Measurements from ENCODE around the gene MRGPRF. TPM values are rescaled to one million over a fixed set of nuclear protein-coding genes. Genes with fewer than 3 reads are reported as not detected.

MRGPRF gene
- total and polyA plus RNA-seq, 5 donors from 2014 or later, result not detected

DNA sequence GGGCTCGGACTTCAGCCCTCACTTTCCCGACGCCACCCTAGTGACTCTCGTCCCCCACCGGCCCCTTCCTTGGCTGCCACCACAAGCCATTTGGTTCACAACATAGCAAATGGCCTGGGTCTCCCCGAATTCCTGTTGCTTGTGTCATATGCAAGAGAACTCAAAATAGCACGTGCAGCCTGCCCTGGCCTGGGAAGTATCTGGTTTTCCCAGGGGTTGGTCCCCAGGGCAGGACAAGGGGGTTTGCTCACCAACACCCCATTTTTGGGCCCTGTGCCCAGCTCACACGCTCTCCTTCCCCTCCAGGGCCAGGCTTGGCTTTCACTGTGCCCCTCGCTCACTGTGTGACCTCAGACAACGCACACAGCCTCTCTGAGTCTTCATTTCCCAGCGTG lies 22.9 kb upstream of the MRGPRF start:
- Mint-ChIP-seq H3K27ac (no peak overlapping the region), H3K9me3 (peaks cover 0 to 2% (median 0%) of the 10 kb centered on the region in 7 donors)
- no peak for DNase-seq

DNA sequence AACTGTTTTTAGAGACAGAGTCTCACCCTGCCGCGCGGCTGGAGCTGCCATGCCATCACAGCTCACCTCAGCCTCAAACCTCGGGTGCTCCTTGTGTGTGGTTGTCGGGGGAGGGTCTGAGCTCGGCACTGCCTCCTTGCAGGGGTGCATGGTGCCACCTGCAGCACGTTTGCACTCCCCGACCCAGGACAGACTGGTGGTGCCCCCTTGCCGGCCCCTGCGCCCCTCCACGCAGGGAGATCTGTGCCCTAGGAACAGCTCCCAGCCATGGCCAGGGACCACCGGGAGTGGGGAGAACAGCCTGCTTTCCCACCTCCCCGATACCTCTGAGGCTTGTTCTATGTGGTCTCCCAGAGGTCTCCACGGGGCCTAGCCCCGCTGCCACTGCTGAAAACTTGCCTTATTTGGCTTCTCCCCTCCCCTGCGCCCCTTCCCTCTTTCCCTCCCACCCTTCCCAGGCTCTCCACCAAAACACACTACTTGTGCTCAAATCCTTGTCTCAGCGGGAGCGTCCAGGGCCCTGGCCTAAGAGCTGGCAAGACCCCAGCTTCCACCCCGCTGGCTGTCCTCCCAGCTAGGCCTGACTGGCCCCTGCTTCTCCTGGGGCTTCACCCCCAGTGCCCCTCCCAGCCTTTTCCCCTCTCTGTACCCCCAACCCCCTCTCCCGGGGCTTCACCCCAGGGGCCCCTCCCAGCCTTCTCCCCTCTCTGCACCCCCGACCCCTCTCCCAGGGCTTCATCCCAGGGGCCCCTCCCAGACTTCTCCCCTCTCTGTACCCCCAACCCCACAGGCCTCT lies 22.3 kb upstream of the MRGPRF start:
- Mint-ChIP-seq H3K9me3 (peaks cover 0 to 2% (median 0%) of the 10 kb centered on the region in 7 donors), H3K27ac (no peak overlapping the region), H3K36me3 (no peaks in the 10 kb centered on the region), H3K4me1 (no peaks in the 10 kb centered on the region), H3K27me3 (peaks cover 12% of the 10 kb centered on the region), H3K4me3 (no peak overlapping the region)
- Histone ChIP-seq H3K4me1 (ENCODE audit: control insufficient read depth, insufficient read depth, low read length, poor library complexity, severe bottlenecking) (no peaks in the 10 kb centered on the region), H3K27ac (ENCODE audit: insufficient read depth, low read length, poor library complexity, severe bottlenecking) (no peak overlapping the region), H3K36me3 (ENCODE audit: control insufficient read depth, insufficient read depth, low read length) (no peaks in the 10 kb centered on the region), H3K27me3 (ENCODE audit: control insufficient read depth, insufficient read depth, low read length) (no peaks in the 10 kb centered on the region), H3K4me3 (ENCODE audit: low read depth, low read length) (no peak overlapping the region), H3K9me3 (ENCODE audit: control insufficient read depth in 2 of 2, low read length in 2 of 2) (no peaks in the 10 kb centered on the region)
- DNase-seq (no peak), ATAC-seq (ENCODE audit: low read depth in 2 of 2) (no peak)

More for the DNA sequence above, 22.9 kb upstream of the MRGPRF start:
- H3K27me3 Mint-ChIP-seq, result peaks cover 12% of the 10 kb centered on the region
- H3K27me3 ChIP-seq (ENCODE audit: control insufficient read depth, insufficient read depth, low read length), result no peaks in the 10 kb centered on the region
- H3K4me3 ChIP-seq (ENCODE audit: low read depth, low read length), result no peak overlapping the region
- no peak for ATAC-seq (ENCODE audit: low read depth in 2 of 2)
- no peak overlapping the region for H3K4me3 Mint-ChIP-seq
- H3K9me3 ChIP-seq (ENCODE audit: control insufficient read depth in 2 of 2, low read length in 2 of 2), result no peaks in the 10 kb centered on the region
- no peak overlapping the region for H3K27ac ChIP-seq (ENCODE audit: insufficient read depth, low read length, poor library complexity, severe bottlenecking)
- no peaks in the 10 kb centered on the region for H3K4me1 ChIP-seq (ENCODE audit: control insufficient read depth, insufficient read depth, low read length, poor library complexity, severe bottlenecking)
- H3K36me3 ChIP-seq (ENCODE audit: control insufficient read depth, insufficient read depth, low read length), result no peaks in the 10 kb centered on the region
- no peaks in the 10 kb centered on the region for H3K36me3 Mint-ChIP-seq
- H3K4me1 Mint-ChIP-seq, result no peaks in the 10 kb centered on the region

DNA sequence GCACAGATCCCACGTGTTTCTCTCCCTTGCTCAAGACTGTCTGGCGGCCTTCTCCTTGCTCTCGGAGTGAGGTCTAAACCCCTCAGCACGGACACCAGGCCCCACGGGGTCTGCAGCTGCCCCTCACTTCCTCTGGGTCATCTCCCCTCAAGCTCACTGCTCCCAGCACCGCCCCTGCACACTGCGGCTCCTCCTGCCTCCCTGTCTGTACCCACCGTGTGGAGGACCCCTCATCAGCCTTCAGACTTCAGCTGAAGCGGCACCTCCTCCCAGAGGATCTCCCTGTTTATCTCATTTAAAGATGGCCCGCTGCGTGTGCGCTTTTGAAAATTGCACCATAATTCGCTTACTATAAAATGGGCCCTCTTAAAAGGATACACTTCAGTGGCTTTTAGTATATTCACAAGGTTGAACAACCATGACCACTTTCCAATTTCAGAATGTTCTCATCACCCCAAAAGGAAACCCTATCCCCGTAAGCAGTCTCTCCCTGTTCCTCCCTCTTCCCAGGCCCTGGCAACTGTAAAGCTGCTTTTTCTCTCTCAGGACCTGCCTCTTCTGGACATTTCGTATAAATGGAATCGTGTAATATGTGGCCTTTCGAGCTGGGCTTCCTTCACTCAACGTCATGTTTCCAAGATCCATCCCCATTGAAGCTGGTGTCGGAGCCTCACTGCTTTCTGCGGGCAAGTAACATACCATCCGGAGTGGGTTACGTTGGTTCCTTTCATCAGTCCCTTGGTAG lies 21.2 kb upstream of the MRGPRF start:
- peaks cover 11% of the 10 kb centered on the region for H3K27me3 Mint-ChIP-seq
- no peak overlapping the region for H3K27ac Mint-ChIP-seq
- H3K4me1 Mint-ChIP-seq, result no peaks in the 10 kb centered on the region
- DNase-seq (no peak), ATAC-seq (ENCODE audit: low read depth in 2 of 2) (no peak)
- no peaks in the 10 kb centered on the region for H3K9me3 ChIP-seq (ENCODE audit: control insufficient read depth in 2 of 2, low read length in 2 of 2)
- no peak overlapping the region for H3K4me3 ChIP-seq (ENCODE audit: low read depth, low read length)
- peaks cover 0 to 2% (median 0%) of the 10 kb centered on the region in 7 donors for H3K9me3 Mint-ChIP-seq
- H3K36me3 ChIP-seq (ENCODE audit: control insufficient read depth, insufficient read depth, low read length), result no peaks in the 10 kb centered on the region
- H3K27me3 ChIP-seq (ENCODE audit: control insufficient read depth, insufficient read depth, low read length), result no peaks in the 10 kb centered on the region
- H3K4me1 ChIP-seq (ENCODE audit: control insufficient read depth, insufficient read depth, low read length, poor library complexity, severe bottlenecking), result no peaks in the 10 kb centered on the region
- no peaks in the 10 kb centered on the region for H3K36me3 Mint-ChIP-seq
- H3K27ac ChIP-seq (ENCODE audit: insufficient read depth, low read length, poor library complexity, severe bottlenecking), result no peak overlapping the region
- H3K4me3 Mint-ChIP-seq, result no peak overlapping the region

DNA sequence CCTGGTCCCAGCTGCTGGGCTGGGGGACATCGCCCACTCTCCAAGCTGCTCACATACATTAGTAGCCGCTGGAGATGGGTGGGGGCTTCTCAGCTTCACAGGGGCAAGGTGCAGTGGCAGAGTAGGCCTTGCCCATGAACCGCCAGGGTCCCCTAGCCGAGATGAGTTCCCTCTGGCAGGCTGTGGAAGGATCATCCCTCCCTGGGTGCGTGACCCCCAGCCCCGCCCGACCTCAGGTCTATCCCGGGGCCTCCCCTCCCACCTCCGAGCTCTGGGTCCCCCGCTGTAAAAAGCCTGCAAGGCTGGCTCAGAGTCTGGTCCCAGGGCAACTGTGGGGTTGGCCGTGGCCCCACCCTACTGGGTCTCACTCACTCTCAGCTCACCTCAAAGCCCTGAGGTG lies 20.4 kb upstream of the MRGPRF start:
- ATAC-seq (ENCODE audit: low read depth in 2 of 2), result no peak
- no peaks in the 10 kb centered on the region for H3K4me1 Mint-ChIP-seq

DNA sequence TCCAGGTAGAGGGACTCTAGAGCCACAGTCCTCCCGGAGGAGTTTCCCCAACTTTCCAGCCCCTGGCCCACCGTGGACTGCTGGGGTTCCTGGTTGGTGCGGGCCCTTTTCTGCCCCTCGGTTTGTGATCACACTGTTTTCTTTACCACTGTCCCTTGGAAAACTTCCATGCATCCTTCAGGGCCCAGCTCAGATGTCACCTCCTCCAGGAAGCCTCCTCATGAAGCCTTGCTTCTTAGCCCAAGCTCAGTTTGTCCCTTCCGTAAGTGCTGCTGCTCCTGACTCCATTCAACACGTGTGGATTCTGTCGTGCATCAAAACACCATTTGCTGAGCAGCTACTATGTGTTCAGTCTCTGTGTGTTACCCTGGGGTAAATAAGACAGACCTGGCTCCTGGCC lies 19.8 kb upstream of the MRGPRF start:
- H3K4me1 Mint-ChIP-seq, result no peaks in the 10 kb centered on the region
- peaks cover 11% of the 10 kb centered on the region for H3K27me3 Mint-ChIP-seq
- ATAC-seq (ENCODE audit: low read depth in 2 of 2) (no peak), DNase-seq (no peak)
- H3K27ac Mint-ChIP-seq, result no peak overlapping the region
- Histone ChIP-seq H3K27me3 (ENCODE audit: control insufficient read depth, insufficient read depth, low read length) (no peaks in the 10 kb centered on the region), H3K4me3 (ENCODE audit: low read depth, low read length) (no peak overlapping the region), H3K9me3 (ENCODE audit: control insufficient read depth in 2 of 2, low read length in 2 of 2) (no peaks in the 10 kb centered on the region), H3K36me3 (ENCODE audit: control insufficient read depth, insufficient read depth, low read length) (no peaks in the 10 kb centered on the region), H3K27ac (ENCODE audit: insufficient read depth, low read length, poor library complexity, severe bottlenecking) (no peak overlapping the region), H3K4me1 (ENCODE audit: control insufficient read depth, insufficient read depth, low read length, poor library complexity, severe bottlenecking) (no peaks in the 10 kb centered on the region)
- H3K4me3 Mint-ChIP-seq, result no peak overlapping the region
- no peaks in the 10 kb centered on the region for H3K36me3 Mint-ChIP-seq
- peaks cover 0 to 2% (median 0%) of the 10 kb centered on the region in 7 donors for H3K9me3 Mint-ChIP-seq

More for the DNA sequence above, 20.4 kb upstream of the MRGPRF start:
- H3K27me3 ChIP-seq (ENCODE audit: control insufficient read depth, insufficient read depth, low read length), result no peaks in the 10 kb centered on the region
- H3K4me3 ChIP-seq (ENCODE audit: low read depth, low read length), result no peak overlapping the region
- no peak for DNase-seq
- H3K36me3 ChIP-seq (ENCODE audit: control insufficient read depth, insufficient read depth, low read length), result no peaks in the 10 kb centered on the region
- Mint-ChIP-seq H3K9me3 (peaks cover 0 to 2% (median 0%) of the 10 kb centered on the region in 7 donors), H3K36me3 (no peaks in the 10 kb centered on the region), H3K27ac (no peak overlapping the region), H3K4me3 (no peak overlapping the region), H3K27me3 (peaks cover 11% of the 10 kb centered on the region)
- H3K9me3 ChIP-seq (ENCODE audit: control insufficient read depth in 2 of 2, low read length in 2 of 2), result no peaks in the 10 kb centered on the region
- no peaks in the 10 kb centered on the region for H3K4me1 ChIP-seq (ENCODE audit: control insufficient read depth, insufficient read depth, low read length, poor library complexity, severe bottlenecking)
- H3K27ac ChIP-seq (ENCODE audit: insufficient read depth, low read length, poor library complexity, severe bottlenecking), result no peak overlapping the region

DNA sequence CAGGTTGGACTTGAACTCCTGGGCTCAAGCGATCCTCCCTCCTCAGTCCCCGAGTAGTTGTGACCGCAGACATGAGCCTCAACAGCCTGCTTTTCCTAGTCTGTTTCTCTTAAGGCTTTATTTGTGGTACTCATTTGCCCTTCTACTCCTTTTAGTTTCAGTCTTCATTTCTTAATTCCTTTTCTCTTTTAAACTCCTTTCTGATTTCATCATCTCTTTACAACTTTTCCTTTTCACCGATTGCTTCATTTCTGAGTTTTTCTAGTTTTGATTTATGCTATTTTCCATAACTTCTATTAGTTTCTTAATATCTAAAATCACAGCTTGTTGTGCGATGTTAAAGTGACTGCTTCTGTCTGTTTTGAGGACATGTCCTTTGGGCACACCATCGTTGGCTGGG lies 17.3 kb upstream of the MRGPRF start:
- Histone ChIP-seq H3K27ac (ENCODE audit: insufficient read depth, low read length, poor library complexity, severe bottlenecking) (no peak overlapping the region), H3K4me1 (ENCODE audit: control insufficient read depth, insufficient read depth, low read length, poor library complexity, severe bottlenecking) (no peaks in the 10 kb centered on the region), H3K4me3 (ENCODE audit: low read depth, low read length) (no peak overlapping the region), H3K27me3 (ENCODE audit: control insufficient read depth, insufficient read depth, low read length) (no peaks in the 10 kb centered on the region), H3K9me3 (ENCODE audit: control insufficient read depth in 2 of 2, low read length in 2 of 2) (no peaks in the 10 kb centered on the region), H3K36me3 (ENCODE audit: control insufficient read depth, insufficient read depth, low read length) (no peaks in the 10 kb centered on the region)
- ATAC-seq (ENCODE audit: low read depth in 2 of 2), result no peak
- H3K36me3 Mint-ChIP-seq, result no peaks in the 10 kb centered on the region
- H3K27me3 Mint-ChIP-seq, result peaks cover 5% of the 10 kb centered on the region
- H3K9me3 Mint-ChIP-seq, result peaks cover 0 to 2% (median 0%) of the 10 kb centered on the region in 7 donors
- no peak overlapping the region for H3K4me3 Mint-ChIP-seq
- no peaks in the 10 kb centered on the region for H3K4me1 Mint-ChIP-seq
- DNase-seq, result no peak
- H3K27ac Mint-ChIP-seq, result no peak overlapping the region

DNA sequence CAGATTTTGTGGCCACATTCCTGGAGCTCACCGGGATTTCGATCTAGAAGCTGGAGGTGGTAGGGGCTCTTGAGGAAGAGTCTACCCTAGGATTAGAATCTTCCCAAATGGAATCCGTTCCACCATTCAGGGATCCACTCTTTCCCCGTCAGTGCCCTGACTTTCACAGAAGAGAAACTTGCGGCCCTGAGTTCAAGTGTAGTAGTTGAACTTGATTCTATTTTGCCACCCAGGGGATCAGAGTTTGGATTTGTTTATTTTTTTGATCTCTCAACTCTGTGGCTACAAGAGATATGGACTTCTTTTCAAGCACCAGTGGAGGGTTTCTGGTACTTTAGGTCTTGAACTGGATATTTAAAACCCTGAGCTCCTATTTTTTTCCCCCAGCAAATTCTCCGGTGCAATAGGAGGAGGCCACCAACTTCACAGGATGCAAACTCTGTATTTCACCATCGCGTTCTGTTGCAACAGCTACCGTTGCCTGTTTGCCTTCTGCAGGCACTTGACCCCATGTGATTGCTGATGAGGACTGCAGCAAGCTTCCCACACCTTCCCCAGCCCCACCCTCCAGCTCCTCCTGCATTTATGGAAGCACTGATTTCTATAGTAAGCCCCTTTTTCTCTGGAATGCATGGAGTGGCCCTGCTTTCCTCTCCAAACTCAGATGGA lies 14.8 kb upstream of the MRGPRF start:
- no peaks in the 10 kb centered on the region for H3K27me3 ChIP-seq (ENCODE audit: control insufficient read depth, insufficient read depth, low read length)
- DNase-seq (no peak), ATAC-seq (ENCODE audit: low read depth in 2 of 2) (no peak)
- Mint-ChIP-seq H3K4me1 (no peaks in the 10 kb centered on the region), H3K4me3 (no peak overlapping the region), H3K36me3 (no peaks in the 10 kb centered on the region), H3K27ac (no peak overlapping the region), H3K27me3 (peaks cover 5% of the 10 kb centered on the region), H3K9me3 (no peaks in the 10 kb centered on the region)
- H3K36me3 ChIP-seq (ENCODE audit: control insufficient read depth, insufficient read depth, low read length), result no peaks in the 10 kb centered on the region
- no peaks in the 10 kb centered on the region for H3K4me1 ChIP-seq (ENCODE audit: control insufficient read depth, insufficient read depth, low read length, poor library complexity, severe bottlenecking)
- H3K4me3 ChIP-seq (ENCODE audit: low read depth, low read length), result no peak overlapping the region
- H3K9me3 ChIP-seq (ENCODE audit: control insufficient read depth in 2 of 2, low read length in 2 of 2), result no peaks in the 10 kb centered on the region
- no peak overlapping the region for H3K27ac ChIP-seq (ENCODE audit: insufficient read depth, low read length, poor library complexity, severe bottlenecking)

All from CD4-positive, CD25-positive, alpha-beta regulatory T cell (primary cell).